NCI-H1694 treated with DMSO at 0.1 percent for 48 hours (cell line): ENCODE measurements around the gene ADAM12.

Experiments
- DNase-seq: peaks from one replicate; lab custom pipeline; 2025; lab: John Stamatoyannopoulos, UW

ADAM12 gene

GRCh38 chr10:126210051-126210651, 178.1 kb downstream of the ADAM12 start:
- no peak for DNase-seq

- DNase-seq: no peak
These were observed 178.8 kb downstream of the ADAM12 start for GRCh38 chr10:126209451-126209850.

- no peak for DNase-seq
These were observed 179.5 kb downstream of the ADAM12 start for GRCh38 chr10:126208726-126209302.

GRCh38 chr10:126207851-126208250, 180.4 kb downstream of the ADAM12 start:
- DNase-seq: no peak

GRCh38 chr10:126207313-126207771, 180.9 kb downstream of the ADAM12 start:
- DNase-seq: no peak

GRCh38 chr10:126205486-126206205, 182.6 kb downstream of the ADAM12 start:
- no peak for DNase-seq

- DNase-seq: no peak
These were observed 184.0 kb downstream of the ADAM12 start for GRCh38 chr10:126204320-126204719.

GRCh38 chr10:126203746-126204145, 184.5 kb downstream of the ADAM12 start:
- DNase-seq: no peak

GRCh38 chr10:126201603-126202002, 186.7 kb downstream of the ADAM12 start:
- DNase-seq: no peak

GRCh38 chr10:126199221-126199998, 188.9 kb downstream of the ADAM12 start:
- no peak for DNase-seq

GRCh38 chr10:126198681-126199080, 189.6 kb downstream of the ADAM12 start:
- DNase-seq: no peak

GRCh38 chr10:126197036-126197543, 191.2 kb downstream of the ADAM12 start:
- DNase-seq: no peak

GRCh38 chr10:126196281-126196680, 192.0 kb downstream of the ADAM12 start:
- no peak for DNase-seq

- DNase-seq: no peak
These were observed 197.1 kb downstream of the ADAM12 start for GRCh38 chr10:126191192-126191591.

- no peak for DNase-seq
These were observed 199.5 kb downstream of the ADAM12 start for GRCh38 chr10:126188679-126189200.

- DNase-seq: no peak
These were observed 200.9 kb downstream of the ADAM12 start for GRCh38 chr10:126187399-126187798.

GRCh38 chr10:126186766-126187165, 201.5 kb downstream of the ADAM12 start:
- DNase-seq: no peak

- no peak for DNase-seq
These were observed 202.4 kb downstream of the ADAM12 start for GRCh38 chr10:126185676-126186447.

- no peak for DNase-seq
These were observed 206.7 kb downstream of the ADAM12 start for GRCh38 chr10:126181626-126182025.

GRCh38 chr10:126179637-126180036, 208.6 kb downstream of the ADAM12 start:
- DNase-seq: no peak

GRCh38 chr10:126177417-126178030, 210.8 kb downstream of the ADAM12 start:
- no peak for DNase-seq
